Measurements from ENCODE around the gene TMEM92.

DNA sequence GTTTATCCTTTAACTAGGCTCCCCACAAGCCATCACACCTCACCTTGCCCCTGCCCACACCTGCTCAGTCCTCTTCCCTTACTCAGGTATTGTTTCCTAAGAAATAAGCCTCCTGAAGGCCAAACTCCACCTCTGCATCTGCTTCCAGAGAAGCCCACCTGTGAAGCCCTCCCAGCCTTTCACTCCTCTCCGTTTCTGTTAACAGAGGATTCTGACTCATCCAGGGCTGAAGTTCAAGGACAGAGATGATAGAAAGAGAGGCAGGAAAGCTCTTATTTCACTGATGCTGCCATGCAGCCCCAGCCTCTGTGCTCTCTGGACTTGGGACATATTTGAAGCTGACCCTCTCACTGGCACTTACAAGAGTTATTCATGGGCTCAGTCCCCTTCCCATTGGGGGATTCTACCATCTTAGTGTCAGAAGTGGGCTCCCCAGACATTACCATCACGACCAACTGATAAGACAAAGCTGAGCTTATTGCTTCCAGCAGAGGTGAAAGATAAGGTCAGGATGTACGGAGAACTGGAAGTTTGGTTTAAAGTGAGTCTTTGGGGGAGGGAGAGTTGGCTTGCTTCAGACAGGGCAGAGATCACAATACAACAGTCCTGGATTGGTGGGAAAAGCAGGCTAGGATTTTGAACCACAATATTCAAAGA is 36.3 kb downstream of the TMEM92 start:
- TF ChIP-seq CTCF (optimal IDR thresholded peaks at IDR 0.05 in 1 of 3, IDR thresholded peaks at IDR 0.05 in 1 of 3, conservative IDR thresholded peaks at IDR 0.05 in 1 of 3; ENCODE audit: extremely low read depth in 1 of 3, insufficient read depth in 2 of 3, low read length in 3 of 3) (no peak), EZH2 (IDR thresholded peaks at IDR 0.05; ENCODE audit: low read length) (no peak)

Measured in keratinocyte (primary cell).